HFF-Myc (cell line): ENCODE data around the gene SETX.

Source experiments
- DNase-seq: peaks from one replicate; pipeline ENCODE4 v3.0.0-alpha.2; 2011; ENCODE audit warnings: low read depth; ENCODE audit errors: extremely low read depth
- H3K4me3 ChIP-seq: replicated peaks from 2 replicates; pipeline ENCODE4 v1.5.1; 2011; ENCODE audit warnings: low read depth, mild to moderate bottlenecking, control low read depth, low read length
- CTCF ChIP-seq: IDR thresholded peaks from 2 replicates; pipeline ENCODE4 v1.5.1; 2012; ENCODE audit warnings: mild to moderate bottlenecking, low read depth, low read length, control low read depth; ENCODE audit errors: missing control alignments

SETX gene

GRCh38 chr9:132241840-132242620 lies 112.8 kb downstream of the SETX start:
- no peak for TF ChIP-seq CTCF
- DNase-seq = no peak
- H3K4me3 ChIP-seq = peak overlapping the region; percentile 42

DNA sequence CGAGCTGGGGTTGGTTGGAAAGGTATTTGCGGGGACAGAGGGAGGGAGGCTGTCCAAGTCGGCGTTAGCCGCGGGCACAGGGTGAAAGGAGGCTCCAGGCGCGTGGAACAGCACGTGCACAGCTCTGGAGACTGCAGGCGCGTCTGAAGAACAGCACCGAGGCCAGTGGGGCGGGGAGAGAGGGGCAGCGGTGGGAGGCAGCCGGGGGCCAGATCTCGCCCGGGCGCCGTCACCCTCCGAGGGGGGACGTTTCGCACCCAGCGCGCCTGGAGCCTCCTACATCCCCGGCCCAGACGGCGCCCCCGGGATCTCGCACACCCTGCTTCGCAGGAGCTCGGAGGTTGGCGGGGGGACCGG lies 113.3 kb downstream of the SETX start:
- peak overlapping the region; percentile 42 for H3K4me3 ChIP-seq
- TF ChIP-seq CTCF = no peak
- no peak for DNase-seq

DNA sequence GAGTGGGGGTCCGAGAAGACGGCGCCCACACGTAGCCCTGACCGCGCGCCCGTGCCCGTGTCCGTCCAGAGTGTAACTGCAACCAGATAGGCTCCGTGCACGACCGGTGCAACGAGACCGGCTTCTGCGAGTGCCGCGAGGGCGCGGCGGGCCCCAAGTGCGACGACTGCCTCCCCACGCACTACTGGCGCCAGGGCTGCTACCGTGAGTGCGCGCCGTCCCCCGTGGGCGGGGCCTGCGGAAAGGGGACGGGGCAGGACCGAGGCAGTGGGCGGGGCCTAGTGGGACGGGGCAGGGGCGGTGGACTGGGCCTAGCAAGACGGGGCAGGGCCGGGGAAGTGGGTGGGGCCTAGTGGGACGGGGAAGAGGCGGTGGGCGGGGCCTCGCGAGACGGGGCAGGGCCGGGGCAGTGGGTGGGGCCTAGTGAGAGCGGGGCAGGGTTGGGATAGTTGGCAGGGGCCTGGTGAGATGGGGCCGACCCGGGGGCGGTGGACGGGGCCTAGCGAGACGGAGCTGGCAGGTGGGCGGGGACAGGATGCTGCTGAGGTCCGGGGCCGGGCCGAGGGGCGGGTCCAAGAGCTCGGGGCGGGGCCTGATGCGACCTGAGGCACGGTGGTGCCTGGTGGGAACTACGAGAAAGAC lies 113.8 kb downstream of the SETX start:
- no peak for TF ChIP-seq CTCF

DNA sequence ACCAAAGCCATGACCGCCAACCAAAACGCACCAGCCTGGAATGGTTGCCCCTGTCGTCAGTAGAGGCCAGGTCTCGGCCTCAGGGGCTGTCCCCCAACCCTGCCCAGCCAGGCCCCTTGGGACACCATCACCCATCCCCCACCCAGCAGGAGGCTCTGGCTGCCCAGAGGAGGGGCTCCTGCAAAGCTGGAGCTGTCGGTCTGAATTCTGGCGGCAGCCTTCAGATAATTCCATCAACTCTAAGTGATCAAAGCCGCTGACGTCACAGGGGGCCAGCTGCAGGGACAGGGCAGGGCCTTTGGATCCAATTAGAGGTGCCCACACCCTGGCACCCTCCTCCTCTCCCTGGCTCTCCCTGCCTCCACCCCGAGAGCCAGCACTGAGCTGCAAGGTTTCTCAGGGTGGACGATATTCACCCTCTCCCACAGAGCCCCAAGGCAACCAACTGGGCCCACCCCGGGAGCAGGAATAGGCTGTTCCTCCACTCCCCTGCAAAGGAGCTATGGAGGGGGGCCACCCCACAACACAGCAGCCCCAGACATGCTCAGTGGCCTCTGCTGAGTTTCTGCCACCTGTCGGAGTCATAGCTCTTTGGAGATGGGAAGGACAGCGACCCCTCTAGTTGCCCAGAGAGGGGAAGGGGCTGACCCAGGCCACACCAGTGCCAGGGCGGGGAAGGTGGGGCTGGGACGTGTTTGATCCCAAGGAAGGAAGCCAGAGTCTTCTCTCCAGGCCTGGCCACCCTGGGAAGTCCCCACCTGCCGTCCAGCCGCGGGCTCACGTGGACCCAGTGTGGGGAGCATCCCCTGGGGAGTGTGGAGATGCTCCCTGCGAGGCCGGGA lies 114.6 kb downstream of the SETX start:
- 0 out of 2 replicates have a peak overlapping the region, but pooled peaks have one; percentile 9 for H3K4me3 ChIP-seq
- no peak for TF ChIP-seq CTCF
- DNase-seq = no peak

More for the DNA sequence above, 113.8 kb downstream of the SETX start:
- peak overlapping the region; percentile 42 for H3K4me3 ChIP-seq
- peak; percentile 40 for DNase-seq

DNA sequence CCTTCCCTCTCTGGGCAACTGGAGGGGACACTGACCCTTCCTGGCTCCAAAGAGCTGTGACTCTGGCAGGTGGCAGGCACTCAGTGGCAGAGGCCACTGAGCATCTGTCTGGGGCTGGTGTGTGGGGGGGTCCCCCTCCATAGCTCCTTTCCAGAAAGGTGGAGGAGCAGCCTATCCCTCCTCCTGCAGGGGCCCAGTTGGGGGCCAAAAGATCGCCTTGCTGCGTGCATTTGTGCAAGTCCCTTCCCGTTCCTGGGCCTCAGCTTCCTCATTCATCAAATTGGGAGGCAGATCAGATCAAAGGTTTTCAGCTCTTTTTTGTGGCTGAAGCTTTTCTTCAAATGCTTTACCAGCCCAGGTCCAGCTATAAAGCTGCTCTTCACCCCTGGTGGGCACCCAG lies 115.3 kb downstream of the SETX start:
- DNase-seq = no peak
- no peak for TF ChIP-seq CTCF
- no peak overlapping the region for H3K4me3 ChIP-seq

DNA sequence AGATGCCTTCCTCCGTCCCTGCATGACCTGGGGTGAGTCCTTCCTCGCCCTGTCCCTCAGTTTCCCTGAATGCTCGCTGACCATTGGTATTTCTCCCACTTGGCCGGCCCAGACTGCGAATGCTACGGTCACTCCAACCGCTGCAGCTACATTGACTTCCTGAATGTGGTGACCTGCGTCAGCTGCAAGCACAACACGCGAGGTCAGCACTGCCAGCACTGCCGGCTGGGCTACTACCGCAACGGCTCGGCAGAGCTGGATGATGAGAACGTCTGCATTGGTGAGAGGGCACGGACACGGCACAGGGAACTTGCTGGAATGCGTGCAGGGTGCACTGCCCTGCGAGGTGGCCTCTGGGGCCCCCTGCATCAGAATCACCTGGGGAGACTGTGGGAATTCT lies 115.8 kb downstream of the SETX start:
- H3K4me3 ChIP-seq = no peak overlapping the region
- DNase-seq = no peak
- TF ChIP-seq CTCF = no peak
